Brain microvascular endothelial cell (primary cell): ENCODE measurements around the gene TMEM171.

ENCODE experiments used
- DNase-seq: peaks from one replicate; pipeline ENCODE4 v3.0.0-alpha.2; 2020
- H3K27ac ChIP-seq: fragments of 250-450 bp; sonication (Bioruptor Pico); 2 replicates; pipeline ENCODE4 v1.5.1; 2020; ENCODE audit warnings: mild to moderate bottlenecking, moderate library complexity
- H3K27me3 ChIP-seq: fragments of 250-450 bp; sonication (Bioruptor Pico); replicated peaks from 2 replicates; pipeline ENCODE4 v1.5.1; 2020; ENCODE audit warnings: mild to moderate bottlenecking
- H3K36me3 ChIP-seq: fragments of 250-450 bp; sonication (Bioruptor Pico); replicated peaks from 2 replicates; pipeline ENCODE4 v1.5.1; 2020; ENCODE audit warnings: mild to moderate bottlenecking
- H3K4me3 ChIP-seq: 2 replicates; pipeline ENCODE4 v1.5.1; 2011; ENCODE audit warnings: low read depth, mild to moderate bottlenecking, control low read depth, low read length, moderate library complexity
- in situ Hi-C: cut with HindIII; loops from 2 replicates; pipeline ENCODE4 v1.10.0; 2017; ENCODE audit warnings: low sequenced_read_pairs, low pct_ligation_motif_present
- TF ChIP-seq, protein P1 (sequence below): IDR thresholded peaks from 2 replicates; pipeline ENCODE4 v1.5.1; 2011; ENCODE audit warnings: low read depth, mild to moderate bottlenecking, moderate library complexity, low read length, control low read depth, inconsistent platforms; ENCODE audit errors: missing control alignments

Gene TMEM171

DNA sequence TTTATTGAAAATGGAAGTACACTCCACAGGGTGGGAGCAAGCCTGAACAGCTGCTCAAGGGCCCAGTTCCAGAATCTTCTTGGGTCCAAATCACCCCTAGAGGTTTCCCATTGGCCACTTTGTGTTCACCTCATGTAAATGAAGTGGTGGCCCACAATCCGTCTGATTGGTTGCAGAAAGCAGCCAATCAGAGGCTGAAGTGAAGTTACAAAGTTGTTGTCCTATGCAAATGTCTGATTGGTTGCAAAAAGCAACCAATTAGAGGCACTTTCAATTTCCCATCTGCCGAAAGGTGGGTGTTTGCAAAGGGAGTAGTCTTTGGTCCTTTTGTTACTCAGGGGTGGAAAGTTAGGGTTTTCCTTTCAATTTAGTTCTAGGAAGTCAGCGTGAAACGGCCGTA lies 8.8 kb downstream of the TMEM171 start:
- no peak overlapping the region for H3K4me3 ChIP-seq
- peaks cover 29% of the 10 kb centered on the region for H3K36me3 ChIP-seq
- no peaks in the 10 kb centered on the region for H3K27me3 ChIP-seq
- no peak overlapping the region for H3K27ac ChIP-seq
- no peak for DNase-seq
- in situ Hi-C loops: no loop called here
- TF ChIP-seq, protein P1, sequence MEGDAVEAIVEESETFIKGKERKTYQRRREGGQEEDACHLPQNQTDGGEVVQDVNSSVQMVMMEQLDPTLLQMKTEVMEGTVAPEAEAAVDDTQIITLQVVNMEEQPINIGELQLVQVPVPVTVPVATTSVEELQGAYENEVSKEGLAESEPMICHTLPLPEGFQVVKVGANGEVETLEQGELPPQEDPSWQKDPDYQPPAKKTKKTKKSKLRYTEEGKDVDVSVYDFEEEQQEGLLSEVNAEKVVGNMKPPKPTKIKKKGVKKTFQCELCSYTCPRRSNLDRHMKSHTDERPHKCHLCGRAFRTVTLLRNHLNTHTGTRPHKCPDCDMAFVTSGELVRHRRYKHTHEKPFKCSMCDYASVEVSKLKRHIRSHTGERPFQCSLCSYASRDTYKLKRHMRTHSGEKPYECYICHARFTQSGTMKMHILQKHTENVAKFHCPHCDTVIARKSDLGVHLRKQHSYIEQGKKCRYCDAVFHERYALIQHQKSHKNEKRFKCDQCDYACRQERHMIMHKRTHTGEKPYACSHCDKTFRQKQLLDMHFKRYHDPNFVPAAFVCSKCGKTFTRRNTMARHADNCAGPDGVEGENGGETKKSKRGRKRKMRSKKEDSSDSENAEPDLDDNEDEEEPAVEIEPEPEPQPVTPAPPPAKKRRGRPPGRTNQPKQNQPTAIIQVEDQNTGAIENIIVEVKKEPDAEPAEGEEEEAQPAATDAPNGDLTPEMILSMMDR: no peak

DNA sequence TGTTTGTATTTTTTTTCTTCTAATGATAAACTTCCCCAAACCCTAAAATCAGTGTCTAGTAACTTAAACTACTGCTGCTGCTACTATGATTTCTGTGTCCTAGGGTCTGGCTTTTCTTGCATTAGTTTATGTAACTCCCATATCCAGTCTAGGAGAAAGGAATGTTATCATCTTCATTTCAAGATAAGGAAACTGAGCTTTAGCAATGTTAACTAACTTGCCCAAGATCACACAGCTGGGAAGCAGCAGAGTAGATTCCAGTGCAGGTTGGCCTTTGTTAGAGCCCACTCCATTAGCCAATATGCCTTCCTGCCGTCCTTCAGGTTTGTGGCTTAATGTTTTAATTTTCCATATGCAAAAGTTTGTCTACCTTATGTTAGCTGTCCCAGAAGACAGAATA lies 10.4 kb downstream of the TMEM171 start:
- Histone ChIP-seq H3K36me3 (peaks cover 18% of the 10 kb centered on the region), H3K27me3 (no peaks in the 10 kb centered on the region), H3K27ac (no peak overlapping the region), H3K4me3 (no peak overlapping the region)
- TF ChIP-seq, protein P1: no peak
- in situ Hi-C loops: no loop called here
- no peak for DNase-seq

DNA sequence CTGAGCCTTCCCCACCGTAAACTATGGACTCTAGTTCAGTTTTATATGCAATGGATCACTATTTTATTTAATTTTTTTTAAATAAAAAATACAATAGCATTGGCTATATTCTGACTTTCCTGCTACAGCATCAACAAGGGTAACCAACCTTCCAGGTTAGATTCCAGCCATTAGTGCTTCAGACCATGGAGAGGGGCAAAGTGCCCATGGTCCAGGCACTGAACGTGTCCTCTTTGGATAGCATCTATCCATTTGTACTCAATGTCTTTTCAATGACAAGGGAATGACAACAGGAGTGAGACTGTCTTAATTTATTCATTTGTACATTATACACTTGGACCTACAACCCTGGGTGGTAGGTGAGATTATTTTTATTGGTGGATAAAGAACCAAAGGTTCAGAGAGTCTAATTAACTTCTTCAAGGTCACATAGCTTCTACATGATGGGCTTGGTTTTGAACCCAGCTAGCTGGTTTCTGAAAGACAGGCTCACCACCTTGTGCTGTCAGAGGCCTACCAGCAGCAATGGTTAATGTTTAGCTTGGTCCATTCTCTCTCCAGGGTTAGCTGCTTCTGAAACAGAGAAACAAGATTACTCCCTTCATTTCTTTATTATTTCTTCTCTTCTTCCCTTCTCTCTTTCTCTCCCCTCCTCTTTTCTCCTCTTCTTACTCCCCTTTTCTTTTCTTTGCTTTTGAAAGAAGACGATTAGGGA lies 11.5 kb downstream of the TMEM171 start:
- Histone ChIP-seq H3K4me3 (no peak overlapping the region), H3K27me3 (no peaks in the 10 kb centered on the region), H3K27ac (no peak overlapping the region), H3K36me3 (peaks cover 15% of the 10 kb centered on the region)
- TF ChIP-seq, protein P1: no peak
- in situ Hi-C loops: no loop called here
- no peak for DNase-seq

DNA sequence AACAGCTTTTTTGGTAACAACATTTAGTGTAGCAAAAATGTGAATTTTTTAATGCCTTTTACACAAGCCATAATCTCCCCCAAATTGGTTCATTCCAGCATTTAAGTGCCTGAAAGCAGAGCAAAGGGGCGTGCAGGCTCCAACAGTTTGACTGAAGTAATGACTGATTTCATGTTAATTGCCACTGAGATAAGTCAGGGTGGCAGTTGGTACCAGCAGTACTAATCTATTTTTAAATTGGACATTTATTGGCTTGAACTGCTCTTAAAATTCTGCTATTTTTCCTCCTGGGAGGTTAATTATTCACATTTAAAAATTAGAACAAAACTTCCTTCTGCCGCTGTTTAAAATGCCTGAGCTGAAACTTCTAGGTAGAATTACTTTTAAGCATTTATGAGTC lies 12.4 kb downstream of the TMEM171 start:
- no peak for DNase-seq
- H3K27me3 ChIP-seq: no peaks in the 10 kb centered on the region
- in situ Hi-C loops: no loop called here

DNA sequence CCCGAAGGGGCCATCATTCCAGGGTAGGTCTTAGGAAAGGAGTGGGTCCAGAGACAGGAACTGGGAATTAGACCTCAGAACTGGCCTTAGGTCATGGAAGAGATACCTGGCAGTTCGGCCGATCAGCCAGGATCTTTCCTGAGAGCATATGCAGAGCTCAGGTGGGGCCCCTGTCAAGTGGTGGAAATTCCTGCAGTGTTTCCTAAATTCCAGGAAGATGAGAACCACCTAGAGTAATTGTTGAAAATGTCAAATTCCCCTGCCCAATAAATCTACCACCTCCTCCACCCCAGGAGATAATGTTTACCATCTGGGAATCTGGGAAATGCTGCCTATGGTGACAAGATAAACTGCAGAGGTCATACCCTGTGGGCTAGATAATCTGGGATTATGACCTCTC lies 14.6 kb downstream of the TMEM171 start:
- H3K27me3 ChIP-seq: no peaks in the 10 kb centered on the region
- TF ChIP-seq, protein P1: no peak
- in situ Hi-C loops: no loop called here

More for the DNA sequence above, 12.4 kb downstream of the TMEM171 start:
- TF ChIP-seq, protein P1: no peak
- H3K27ac ChIP-seq: no peak overlapping the region
- H3K36me3 ChIP-seq: peaks cover 14% of the 10 kb centered on the region
- H3K4me3 ChIP-seq: no peak overlapping the region

More for the DNA sequence above, 14.6 kb downstream of the TMEM171 start:
- H3K27ac ChIP-seq: no peak overlapping the region
- no peak overlapping the region for H3K4me3 ChIP-seq
- H3K36me3 ChIP-seq: no peaks in the 10 kb centered on the region
- DNase-seq: no peak
